Pancreas (tissue), 10 donors: ENCODE results near the gene DMD. TPM values are rescaled to one million over a fixed set of nuclear protein-coding genes. Genes with fewer than 3 reads are reported as not detected.

ENCODE experiments used
- ATAC-seq, 4 donors: fragments of 200-7000 bp; cut with Tn5 transposase; one replicate each; pipeline versions ENCODE4 v1.8.0 to v1.9.1; 2020; ENCODE audit warnings: mild to moderate bottlenecking in 4 of 4, moderate library complexity in 4 of 4
- DNase-seq, 6 donors: peaks; one replicate each; pipeline ENCODE4 v3.0.0-alpha.2; 2020
- FAIRE-seq: peaks from 2 replicates; lab custom pipeline; 2012; peaks lifted over from hg19 to GRCh38; lab: Jason Lieb, UNC
- H3K27ac ChIP-seq, 4 donors: fragments of 200-600 bp; sonication (generic); 1 replicate in 3 of 4; 2 replicates in 1 of 4; pipeline versions ENCODE4 v1.5.0 to v1.8.0; 2020
- H3K27me3 ChIP-seq, 4 donors: fragments of 200-600 bp; one replicate each; pipeline ENCODE4 v1.8.0; 2021
- H3K36me3 ChIP-seq, 3 donors: fragments of 200-600 bp; sonication (generic) in 1 of 3; one replicate each; pipeline versions ENCODE4 v1.5.0 to v1.8.0; 2020 to 2021
- H3K4me1 ChIP-seq, 3 donors: fragments of 200-600 bp; one replicate each; pipeline ENCODE4 v1.8.0; 2021
- H3K4me3 ChIP-seq, 4 donors: fragments of 200-600 bp; sonication (generic) in 2 of 4; one replicate each; pipeline versions ENCODE4 v1.5.0 to v1.8.0; 2020 to 2021
- H3K9me3 ChIP-seq, 4 donors: fragments of 200-600 bp; one replicate each; pipeline ENCODE4 v1.8.0; 2021
- WGBS, 2 donors: extraction: QIAGEN DNeasy Blood & Tissue Kit; methylation state at CpG; one replicate each; pipeline ENCODE4 v1.1.7; 2013; 5-methylcytosine and 5-hydroxymethylcytosine counted together
- intact Hi-C, 3 donors: fragments of 100-400 bp; cut with DNase I; formaldehyde crosslinking; loops; one replicate each; pipeline versions ENCODE4 v1.11.1 to v1.14.2; 2022
- polyA plus RNA-seq, 2 donors: library from polyadenylated mRNA; stranded (reverse); fragments of 200-250 nt; gene quantifications; one replicate each; pipeline ENCODE4 v1.2.3, GENCODE V29; 2013
- total RNA-seq, 6 donors: library from RNA; stranded (reverse); fragmentation: NEBNext Ultra II Directional in 4 of 6; extraction: Animal tissue kit (Norgen Biotek cat#: 25700) in 4 of 6; gene quantifications; one replicate each; pipeline versions ENCODE4 v1.2.1 to v1.2.4, GENCODE V29; 2021 to 2023
- TF ChIP-seq, protein P1 (sequence below), 4 donors: fragments of 200-600 bp; sonication (generic) in 3 of 4; IDR thresholded peaks; one replicate each; pipeline versions ENCODE4 v1.5.0 to v1.8.0; 2021; ENCODE audit warnings: antibody characterized with exemption in 4 of 4
- donor health status: healthy with polysubstance abuse.
- donor health status: DM: no; HTN: no; CAD: no; lungs with moderate emphysema.
- donor health status: DM: no; HTN: no; CAD: no.
- donor health status: control.
- donor health status: control.
- donor health status: Bipolar disorder and iron deficiency.
- donor health status: DM: yes; HTN: yes; CAD: no.
- donor health status: DM: no; HTN: no; CAD: no.
- donor health status: DM: no; HTN: no; CAD: no.
- donor health status: DM: yes; HTN: yes; CAD: no.

The DMD gene
- total and polyA plus RNA-seq, 8 donors, result 9.1 to 46.5 (median 32.1) TPM

DNA sequence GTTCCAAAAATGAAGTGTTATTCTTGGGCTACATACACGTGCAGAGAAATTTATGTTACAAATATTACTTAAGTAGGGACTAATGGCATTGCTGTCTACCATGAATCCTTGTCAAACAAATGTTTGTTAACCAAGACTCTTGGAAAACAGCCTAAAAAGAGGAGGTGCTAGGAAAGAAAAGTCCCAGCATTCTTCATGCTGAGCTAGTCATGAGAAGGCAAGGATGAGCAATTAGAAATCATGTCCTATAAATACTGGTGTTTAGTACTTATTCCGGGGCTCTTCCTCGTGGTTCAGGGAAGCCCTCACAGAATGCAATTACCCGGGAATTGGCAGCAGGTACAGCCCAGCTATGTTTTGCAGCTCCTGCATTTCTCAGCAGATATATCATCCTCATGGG lies 1761.4 kb downstream of the DMD start:
- TF ChIP-seq, protein P1, sequence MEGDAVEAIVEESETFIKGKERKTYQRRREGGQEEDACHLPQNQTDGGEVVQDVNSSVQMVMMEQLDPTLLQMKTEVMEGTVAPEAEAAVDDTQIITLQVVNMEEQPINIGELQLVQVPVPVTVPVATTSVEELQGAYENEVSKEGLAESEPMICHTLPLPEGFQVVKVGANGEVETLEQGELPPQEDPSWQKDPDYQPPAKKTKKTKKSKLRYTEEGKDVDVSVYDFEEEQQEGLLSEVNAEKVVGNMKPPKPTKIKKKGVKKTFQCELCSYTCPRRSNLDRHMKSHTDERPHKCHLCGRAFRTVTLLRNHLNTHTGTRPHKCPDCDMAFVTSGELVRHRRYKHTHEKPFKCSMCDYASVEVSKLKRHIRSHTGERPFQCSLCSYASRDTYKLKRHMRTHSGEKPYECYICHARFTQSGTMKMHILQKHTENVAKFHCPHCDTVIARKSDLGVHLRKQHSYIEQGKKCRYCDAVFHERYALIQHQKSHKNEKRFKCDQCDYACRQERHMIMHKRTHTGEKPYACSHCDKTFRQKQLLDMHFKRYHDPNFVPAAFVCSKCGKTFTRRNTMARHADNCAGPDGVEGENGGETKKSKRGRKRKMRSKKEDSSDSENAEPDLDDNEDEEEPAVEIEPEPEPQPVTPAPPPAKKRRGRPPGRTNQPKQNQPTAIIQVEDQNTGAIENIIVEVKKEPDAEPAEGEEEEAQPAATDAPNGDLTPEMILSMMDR (IDR thresholded peaks at IDR 0.05), result no peak
- WGBS, 2 donors, result 47 to 59% methylated on average over 4 of the region's 4 CpGs
- FAIRE-seq (no peak), ATAC-seq (no peak), DNase-seq (no peak)
- H3K27ac ChIP-seq, result no peak overlapping the region
- no peaks in the 10 kb centered on the region for H3K27me3 ChIP-seq
- no peaks in the 10 kb centered on the region for H3K9me3 ChIP-seq
- H3K4me1 ChIP-seq, result no peaks in the 10 kb centered on the region
- no peaks in the 10 kb centered on the region for H3K36me3 ChIP-seq
- intact Hi-C loops, result no loop called here
- H3K4me3 ChIP-seq, result no peak overlapping the region

DNA sequence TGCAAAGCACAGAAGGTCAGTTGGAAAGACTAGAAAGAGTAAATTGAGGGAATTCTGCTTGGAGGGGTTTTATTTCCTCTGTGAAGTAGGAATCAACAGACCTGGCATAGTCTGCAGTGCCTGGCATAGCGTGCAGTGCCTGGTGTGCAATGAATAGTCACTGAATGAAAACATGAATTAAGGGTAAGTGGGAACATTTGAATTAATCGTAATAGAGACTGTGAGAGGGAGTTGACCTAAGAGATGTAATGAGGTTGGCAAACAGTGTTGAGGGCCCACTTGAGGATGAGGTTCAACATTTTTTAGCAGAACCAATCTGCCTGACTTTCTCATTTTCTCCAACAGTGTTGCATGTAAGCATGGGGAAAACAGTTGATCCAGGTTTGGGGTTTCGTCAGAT lies 1762.3 kb downstream of the DMD start:
- Histone ChIP-seq H3K4me1 (no peaks in the 10 kb centered on the region), H3K4me3 (no peak overlapping the region), H3K9me3 (no peaks in the 10 kb centered on the region), H3K27me3 (no peaks in the 10 kb centered on the region), H3K36me3 (no peaks in the 10 kb centered on the region), H3K27ac (no peak overlapping the region)
- ATAC-seq, result no peak
- 71 to 83% methylated on average over 3 of the region's 3 CpGs for WGBS, 2 donors
- no peak for FAIRE-seq
- TF ChIP-seq, protein P1 (IDR thresholded peaks at IDR 0.05), result no peak
- intact Hi-C loops, result no loop called here
- DNase-seq, result no peak

- no peaks in the 10 kb centered on the region for H3K9me3 ChIP-seq
- intact Hi-C loops, result no loop called here
- no peaks in the 10 kb centered on the region for H3K4me1 ChIP-seq
- ATAC-seq (no peak), FAIRE-seq (no peak), DNase-seq (no peak)
- H3K36me3 ChIP-seq, result no peaks in the 10 kb centered on the region
- no peaks in the 10 kb centered on the region for H3K27me3 ChIP-seq
- TF ChIP-seq, protein P1 (IDR thresholded peaks at IDR 0.05), result no peak
- 55 to 64% methylated on average over 4 of the region's 4 CpGs for WGBS, 2 donors
- H3K4me3 ChIP-seq, result no peak overlapping the region
- no peak overlapping the region for H3K27ac ChIP-seq
Measured at GRCh38 chrX:31445542-31445941, 1765.8 kb downstream of the DMD start.

- no peaks in the 10 kb centered on the region for H3K27me3 ChIP-seq
- H3K9me3 ChIP-seq, result no peaks in the 10 kb centered on the region
- no peaks in the 10 kb centered on the region for H3K4me1 ChIP-seq
- no peak for FAIRE-seq
- H3K27ac ChIP-seq, result no peak overlapping the region
- no peak for ATAC-seq
- 81 to 91% methylated on average over 8 of the region's 8 CpGs for WGBS, 2 donors
- intact Hi-C loops, result no loop called here
- H3K36me3 ChIP-seq, result no peaks in the 10 kb centered on the region
- TF ChIP-seq, protein P1 (IDR thresholded peaks at IDR 0.05), result no peak
- no peak for DNase-seq
- H3K4me3 ChIP-seq, result no peak overlapping the region
Measured at GRCh38 chrX:31443654-31444053, 1767.7 kb downstream of the DMD start.

GRCh38 chrX:31440546-31440945 lies 1770.8 kb downstream of the DMD start:
- no peak for ATAC-seq
- Histone ChIP-seq H3K4me3 (no peak overlapping the region), H3K9me3 (no peaks in the 10 kb centered on the region), H3K4me1 (no peaks in the 10 kb centered on the region), H3K36me3 (no peaks in the 10 kb centered on the region), H3K27ac (no peak overlapping the region), H3K27me3 (no peaks in the 10 kb centered on the region)
- DNase-seq, result no peak
- FAIRE-seq, result no peak
- TF ChIP-seq, protein P1 (IDR thresholded peaks at IDR 0.05), result no peak
- intact Hi-C loops, result no loop called here
- WGBS, 2 donors, result 78 to 96% methylated on average over 2 of the region's 2 CpGs
